UCSD-AML1 (cell line): ENCODE measurements around the gene COQ2.
"Not testable (repeated sequence)": the region's sequence is repeated elsewhere in the genome, so short reads cannot be mapped to it uniquely, and the experiment has no call there.

Experiments
- DNase-seq: peaks from one replicate; lab custom pipeline; 2025; ENCODE audit not compliant: unreplicated experiment; lab: John Stamatoyannopoulos, UW

The COQ2 gene

DNA sequence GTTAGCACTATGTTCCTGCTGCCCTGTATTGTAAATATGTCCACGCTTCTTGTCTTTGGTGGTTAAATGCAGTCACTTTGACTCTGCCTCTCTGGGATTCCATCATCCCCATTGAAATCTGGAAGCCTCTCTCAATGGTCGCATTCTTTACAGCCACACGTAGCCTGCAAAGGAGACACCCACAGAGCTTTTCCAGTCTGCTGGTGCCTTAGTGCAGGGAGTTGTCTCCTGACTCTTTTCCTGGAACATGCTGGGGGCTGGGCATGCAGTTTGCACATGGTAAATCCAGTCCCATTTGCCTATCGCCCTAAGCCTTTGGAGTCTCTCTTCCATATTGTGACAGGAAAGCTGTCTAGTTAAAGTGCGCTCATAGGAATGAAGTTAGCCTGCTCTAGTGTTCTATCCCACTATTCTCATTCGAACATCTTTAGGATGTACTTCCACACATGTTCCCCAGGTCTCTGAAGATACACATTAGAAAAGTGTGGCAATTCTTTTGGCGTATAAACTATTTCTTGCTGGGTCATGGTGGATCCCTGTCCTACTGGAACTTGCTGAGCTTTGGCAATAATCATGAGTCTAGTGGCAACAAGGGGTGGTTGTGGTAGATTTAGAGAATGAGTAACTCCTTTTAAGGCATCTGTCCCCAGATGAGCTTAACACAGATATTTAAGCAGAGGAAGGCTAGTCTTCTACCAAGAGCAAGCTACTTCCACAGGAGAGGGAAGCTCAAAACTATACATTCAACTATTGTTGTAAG lies 33.7 kb downstream of the COQ2 start:
- no peak for DNase-seq

- DNase-seq, result no peak
Measured at GRCh38 chr4:83248486-83248885, 36.1 kb downstream of the COQ2 start.

DNA sequence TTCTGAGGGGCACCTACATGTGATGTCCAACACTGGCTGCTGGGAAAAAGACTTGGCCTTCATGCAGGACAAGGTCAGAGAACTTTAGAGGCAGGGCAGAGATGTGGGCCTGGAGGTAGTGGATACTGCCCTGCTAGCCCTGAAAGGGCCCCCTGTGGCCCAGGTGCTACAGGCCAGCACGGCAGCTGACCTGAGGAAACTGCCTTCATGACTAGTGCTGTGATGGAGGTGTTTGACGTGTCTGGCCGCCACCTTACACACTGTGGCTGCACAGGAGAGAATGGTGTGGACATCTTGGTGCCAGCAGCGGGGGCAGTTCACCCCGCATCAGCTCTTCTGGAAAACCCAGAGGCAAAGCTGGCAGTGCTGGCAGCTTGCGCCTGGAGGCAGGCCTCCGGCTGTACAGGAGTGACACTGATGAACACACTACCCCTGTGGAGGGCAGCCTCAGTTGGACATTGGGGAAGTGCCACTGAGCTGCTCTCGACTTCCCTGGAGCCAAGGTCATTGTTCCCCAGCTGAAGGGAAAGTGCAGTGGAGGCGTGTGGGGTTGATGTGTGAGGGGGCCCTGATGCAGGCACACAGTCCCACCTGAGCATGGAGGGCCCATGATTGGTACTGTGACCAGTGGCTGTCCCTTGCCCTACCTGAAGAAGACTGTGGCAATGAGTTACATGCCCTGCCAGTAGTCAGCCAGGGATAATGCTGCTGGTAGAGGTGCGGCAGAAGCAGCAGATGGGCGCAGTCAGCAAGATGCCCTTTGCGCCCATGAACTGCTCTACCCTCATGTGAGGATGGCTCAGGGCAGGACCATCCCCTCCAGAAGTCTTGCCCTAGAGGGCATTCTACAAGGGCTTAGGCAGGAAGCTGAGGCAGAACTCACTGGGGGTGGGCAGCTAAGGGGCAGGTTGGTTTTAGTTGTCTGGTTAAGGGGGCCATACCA lies 36.9 kb downstream of the COQ2 start:
- DNase-seq, result no peak

DNA sequence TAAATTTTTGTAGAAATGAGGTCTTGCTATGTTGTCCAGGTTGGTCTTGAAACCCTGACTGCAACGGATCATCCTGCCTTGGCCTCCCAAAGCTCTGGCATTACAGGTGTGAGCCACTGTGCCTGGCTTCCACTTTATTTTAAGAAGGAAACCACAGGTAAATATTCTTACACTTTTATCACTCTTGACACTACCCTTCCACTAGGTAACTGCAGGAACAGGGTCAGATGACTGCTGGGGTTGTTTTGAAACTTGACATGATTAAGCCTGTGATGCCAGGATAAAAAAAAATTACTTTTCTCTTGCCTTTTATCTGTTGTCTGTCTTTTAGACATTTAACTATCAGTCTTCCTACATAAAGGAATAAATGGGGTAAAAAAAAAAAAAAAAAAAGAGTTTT lies 43.5 kb downstream of the COQ2 start:
- DNase-seq, result no peak

GRCh38 chr4:83240379-83240875 lies 44.2 kb downstream of the COQ2 start:
- DNase-seq, result no peak

DNA sequence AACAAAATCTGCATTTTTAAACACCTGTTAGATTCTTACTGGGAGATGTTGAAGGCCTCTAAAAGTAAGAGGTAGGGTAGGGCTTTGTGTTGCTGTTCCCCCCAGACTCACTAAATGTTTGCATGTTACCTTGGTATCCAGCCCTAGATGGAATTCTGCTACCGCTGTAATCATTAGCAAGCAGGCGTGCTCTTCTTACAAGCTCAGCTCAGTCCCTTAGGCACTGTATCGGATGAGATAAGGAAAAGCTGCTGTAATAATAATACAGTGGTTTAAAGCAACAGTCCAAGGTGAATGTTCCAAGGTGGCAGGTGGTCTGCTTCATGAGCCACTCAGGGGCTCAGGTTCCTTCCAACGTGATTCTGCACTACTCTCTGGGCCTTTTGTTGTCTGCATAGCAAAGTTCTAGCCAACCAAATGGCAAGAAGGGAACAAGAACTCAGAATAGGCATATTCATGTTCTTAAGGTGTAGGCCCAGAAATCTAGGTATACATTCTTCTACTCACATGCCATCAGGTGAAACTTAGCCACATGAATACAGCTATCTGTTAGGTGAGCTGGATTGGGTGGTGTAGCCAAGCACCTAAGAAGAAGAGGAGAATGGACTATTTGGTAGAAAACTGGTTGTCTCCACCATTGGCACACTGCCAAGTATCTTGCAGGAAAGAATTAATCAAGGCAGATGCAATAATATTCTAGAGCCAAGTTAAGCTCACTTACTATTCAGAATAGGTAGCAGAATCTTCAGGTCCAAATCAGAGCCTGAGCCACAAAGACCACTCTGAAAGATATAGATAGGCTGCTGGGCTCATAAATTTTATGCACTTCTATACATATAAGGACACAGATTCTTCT lies 46.0 kb downstream of the COQ2 start:
- no peak for DNase-seq

GRCh38 chr4:83237591-83237990 lies 47.0 kb downstream of the COQ2 start:
- DNase-seq, result no peak

DNA sequence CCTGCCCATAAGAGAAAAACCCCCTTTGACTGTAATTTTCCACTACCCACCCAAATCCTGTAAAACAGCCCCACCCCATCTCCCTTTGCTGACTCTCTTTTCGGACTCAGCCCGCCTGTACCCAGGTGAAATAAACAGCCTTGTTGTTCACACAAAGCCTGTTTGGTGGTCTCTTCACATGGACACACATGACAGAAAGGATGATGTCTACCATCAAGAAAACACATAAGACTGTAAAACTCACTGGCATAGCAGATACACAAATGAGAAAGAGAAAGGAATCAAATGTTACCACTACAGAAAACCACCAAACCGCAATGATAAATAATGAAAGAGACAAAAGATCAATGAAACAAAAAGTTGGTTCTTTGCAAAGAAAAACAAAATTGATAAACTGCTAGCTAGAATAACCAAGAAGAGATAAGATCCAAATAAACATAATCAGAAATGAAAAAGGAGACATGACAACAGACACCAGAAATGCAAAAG lies 48.9 kb downstream of the COQ2 start:
- DNase-seq, result not testable (repeated sequence)

GRCh38 chr4:83234902-83235644 lies 49.5 kb downstream of the COQ2 start:
- no peak for DNase-seq

DNA sequence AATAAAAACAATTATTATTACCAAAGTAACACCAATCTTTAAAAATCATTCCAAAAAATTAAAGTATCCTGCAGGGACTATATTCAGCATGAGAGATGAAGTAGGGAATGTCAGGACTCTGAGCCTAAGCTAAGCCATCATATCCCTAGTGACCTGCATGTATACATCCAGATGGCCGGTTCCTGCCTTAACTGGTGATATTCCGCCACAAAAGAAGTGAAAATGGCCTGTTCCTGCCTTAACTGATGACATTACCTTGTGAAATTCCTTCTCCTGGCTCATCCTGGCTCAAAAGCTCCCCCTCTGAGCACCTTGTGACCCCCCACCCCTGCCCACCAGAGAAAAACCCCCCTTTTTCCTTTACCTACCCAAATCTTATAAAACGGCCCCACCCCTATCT lies 50.2 kb downstream of the COQ2 start:
- DNase-seq, result not testable (repeated sequence)

DNA sequence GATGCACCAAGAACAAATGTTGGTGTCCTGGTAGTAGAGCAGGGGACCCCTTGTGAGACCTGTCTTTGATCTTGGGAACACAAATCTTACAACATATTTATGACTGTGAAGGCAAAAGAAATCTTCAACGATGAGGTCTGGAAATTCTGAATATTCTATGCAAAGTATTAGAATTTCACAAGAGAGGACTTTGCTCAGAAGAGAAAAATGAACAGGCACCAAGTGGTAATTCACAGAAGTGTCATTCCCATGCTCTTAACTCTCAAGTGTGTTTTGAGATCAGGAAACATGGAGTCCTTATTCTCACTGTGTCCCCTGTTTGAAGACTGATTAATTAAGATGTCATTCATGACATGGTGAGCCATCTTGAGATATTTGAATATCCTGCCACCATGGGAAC lies 52.5 kb downstream of the COQ2 start:
- DNase-seq, result no peak

GRCh38 chr4:83231620-83232076 lies 53.0 kb downstream of the COQ2 start:
- DNase-seq, result no peak

GRCh38 chr4:83230928-83231327 lies 53.7 kb downstream of the COQ2 start:
- DNase-seq, result no peak

GRCh38 chr4:83229791-83230190 lies 54.8 kb downstream of the COQ2 start:
- no peak for DNase-seq

- DNase-seq, result no peak
Measured at GRCh38 chr4:83228231-83228630, 56.4 kb downstream of the COQ2 start.

DNA sequence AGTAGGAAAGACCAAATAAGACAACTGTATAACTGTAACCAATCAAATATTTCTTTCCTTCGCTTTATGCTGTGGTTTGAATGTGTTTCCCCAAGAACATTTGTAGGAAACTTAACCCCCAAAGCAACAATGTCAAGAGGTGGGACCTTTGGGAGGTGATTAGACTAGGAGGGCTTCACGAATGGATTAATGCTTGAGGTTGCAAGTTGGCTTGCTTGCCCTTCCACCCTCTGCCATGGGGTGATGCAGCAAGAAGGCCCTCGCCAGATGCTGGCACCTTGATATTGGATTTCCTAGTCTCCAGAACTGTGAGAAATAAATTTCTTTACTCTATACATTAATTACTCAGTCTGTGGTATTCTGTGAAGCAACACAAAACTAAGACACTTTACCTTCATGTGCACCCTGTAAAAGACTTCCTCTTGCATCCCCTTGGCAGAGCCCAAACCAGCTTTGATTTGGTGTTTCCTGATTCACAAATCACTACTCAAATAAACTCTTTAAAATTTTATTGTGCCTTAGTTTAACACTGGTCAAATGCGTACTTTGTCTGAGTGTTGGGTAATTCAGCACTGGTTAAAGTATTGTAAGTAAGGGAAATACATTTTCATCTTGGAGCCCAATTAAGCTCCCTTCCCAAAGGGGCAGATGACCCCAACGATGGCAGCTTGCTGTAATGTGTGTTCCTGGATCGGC lies 59.9 kb downstream of the COQ2 start:
- DNase-seq, result no peak

GRCh38 chr4:83223781-83224180 lies 60.8 kb downstream of the COQ2 start:
- no peak for DNase-seq

- no peak for DNase-seq
Measured at GRCh38 chr4:83221897-83222441, 62.6 kb downstream of the COQ2 start.
